Urothelium cell line (cell line): ENCODE results near the gene GPANK1.

ENCODE experiments used
- DNase-seq: peaks from one replicate; pipeline ENCODE4 v3.0.0; 2011; ENCODE audit warnings: low spot score, mixed read lengths
- FAIRE-seq: peaks from 2 replicates; lab custom pipeline; 2011; peaks lifted over from hg19 to GRCh38; lab: Jason Lieb, UNC

Gene GPANK1

DNA sequence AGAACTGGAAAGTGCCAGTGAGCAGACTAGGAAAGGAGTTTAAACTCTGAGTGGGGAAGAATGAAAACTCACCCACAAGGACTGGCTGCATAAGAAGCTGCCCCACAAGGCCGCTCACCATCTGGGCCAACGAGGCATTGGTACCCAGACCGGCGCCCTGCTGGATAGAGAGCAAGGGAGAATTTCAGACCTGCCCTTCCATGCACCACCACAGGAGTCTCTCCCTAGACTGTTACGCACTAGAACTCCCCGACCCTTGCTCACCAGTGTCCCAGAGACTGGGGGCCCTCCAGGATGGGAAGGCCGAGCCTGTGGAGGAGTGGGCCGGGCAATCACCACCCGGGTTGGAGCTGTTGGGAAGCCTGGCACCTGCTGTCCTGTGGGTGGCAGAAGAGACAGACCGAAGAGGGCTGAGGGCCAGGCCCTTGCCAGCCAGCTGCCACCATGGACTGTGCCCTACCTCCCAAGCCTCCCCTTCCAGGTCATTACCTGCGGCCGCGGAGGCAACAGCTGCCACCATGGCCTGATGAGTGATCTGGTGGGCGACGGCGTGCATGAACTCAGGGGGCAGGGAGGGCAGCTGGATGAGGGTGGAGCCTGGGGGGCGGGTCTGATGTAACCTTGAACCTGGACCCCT, 20.9 kb downstream of the GPANK1 start:
- no peak for DNase-seq
- FAIRE-seq: no peak

DNA sequence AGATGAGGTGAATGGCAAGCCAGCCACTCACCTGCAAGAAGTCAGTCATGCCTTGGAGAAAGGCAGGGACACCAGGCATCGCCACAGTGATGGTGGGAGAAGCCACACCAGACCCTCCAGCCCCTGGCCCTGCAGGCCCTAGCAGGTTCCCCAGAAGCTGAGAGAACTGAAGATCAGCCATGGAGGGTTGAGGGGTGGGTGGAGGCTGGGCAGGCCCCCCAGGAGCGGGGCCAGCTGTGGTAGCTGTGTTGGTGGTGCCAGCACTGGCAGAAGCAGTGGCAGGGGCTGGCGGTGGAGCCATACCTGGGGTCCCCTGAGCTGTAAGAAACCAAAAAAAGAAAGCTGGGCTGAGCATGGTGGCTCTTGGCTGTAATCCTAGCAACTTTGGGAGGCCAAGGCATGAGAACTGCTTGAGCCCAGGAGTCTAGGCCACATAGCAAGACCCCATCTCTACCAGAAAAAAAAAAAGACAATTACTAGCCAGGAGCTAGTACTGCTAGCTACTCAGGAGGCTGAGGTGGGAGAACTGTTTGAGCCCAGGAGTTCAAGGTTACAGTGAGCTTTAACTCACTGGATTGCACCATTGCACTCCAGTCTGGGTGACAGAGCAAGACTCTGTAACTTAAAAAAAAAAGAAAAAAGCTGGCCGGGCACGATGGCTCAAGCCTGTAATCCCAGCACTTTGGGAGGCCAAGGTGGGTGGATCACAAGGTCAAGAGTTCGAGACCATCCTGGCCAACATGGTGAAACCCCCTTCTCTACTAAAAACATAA, 21.8 kb downstream of the GPANK1 start:
- no peak for DNase-seq
- no peak for FAIRE-seq

DNA sequence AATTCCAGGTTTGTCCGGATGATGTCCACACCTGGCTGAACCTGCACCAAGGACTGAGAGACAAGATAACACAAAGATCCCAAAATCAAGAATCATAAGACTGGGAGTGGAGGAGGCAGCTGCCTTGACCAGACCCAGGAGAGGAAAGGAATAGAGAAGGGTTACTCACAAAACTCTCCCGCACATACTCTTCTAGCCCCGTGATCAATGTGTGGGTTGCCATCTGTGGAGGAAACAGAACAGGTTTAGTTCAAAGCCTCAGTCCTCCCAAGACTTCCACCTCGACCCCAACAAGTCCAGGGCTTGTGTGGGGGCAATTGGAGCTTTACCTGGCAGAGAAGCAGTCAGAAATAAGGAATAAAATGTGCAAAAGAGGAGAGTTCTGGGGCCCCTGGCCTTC, 23.4 kb downstream of the GPANK1 start:
- DNase-seq (no peak), FAIRE-seq (no peak)

DNA sequence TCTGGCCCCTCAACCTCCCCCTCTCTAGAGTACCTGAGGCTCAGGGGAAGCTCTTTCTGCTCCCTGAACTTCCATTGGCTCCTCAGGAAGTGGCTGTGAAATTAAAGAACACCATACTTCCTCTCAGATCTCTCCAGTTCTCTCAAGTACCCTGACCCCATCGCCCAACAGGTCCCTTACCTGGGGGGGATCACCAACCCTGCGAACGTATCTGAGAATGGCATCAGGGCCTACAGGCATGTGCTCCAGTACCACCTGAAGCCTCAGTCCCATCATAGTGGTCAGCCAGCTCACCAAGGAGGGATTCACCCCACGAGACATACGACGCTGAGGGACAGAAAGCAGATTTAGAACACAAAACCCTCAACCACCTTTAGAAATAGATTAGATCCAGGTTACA, 24.2 kb downstream of the GPANK1 start:
- no peak for DNase-seq
- no peak for FAIRE-seq

DNA sequence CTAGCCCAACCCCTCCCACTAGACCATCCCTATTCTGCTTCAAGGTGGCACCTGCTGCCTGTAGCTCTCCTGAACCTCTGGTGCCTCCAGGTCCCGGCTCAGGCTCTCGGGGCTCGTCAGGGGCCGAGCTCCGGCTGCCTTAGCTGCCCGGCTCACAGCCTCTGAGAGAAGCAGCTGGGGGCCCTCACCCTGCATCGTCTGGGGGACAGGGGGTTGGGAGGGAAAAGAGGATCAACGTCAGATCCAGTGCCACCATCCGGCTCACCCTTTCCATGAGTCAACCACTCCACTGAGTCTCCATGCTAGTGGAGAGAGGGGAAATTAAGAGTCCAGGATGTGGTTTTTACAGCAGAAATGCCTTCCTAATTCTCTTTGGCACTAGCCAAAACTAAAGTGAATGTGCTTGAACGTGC, 25.3 kb downstream of the GPANK1 start:
- FAIRE-seq: no peak
- DNase-seq: no peak

DNA sequence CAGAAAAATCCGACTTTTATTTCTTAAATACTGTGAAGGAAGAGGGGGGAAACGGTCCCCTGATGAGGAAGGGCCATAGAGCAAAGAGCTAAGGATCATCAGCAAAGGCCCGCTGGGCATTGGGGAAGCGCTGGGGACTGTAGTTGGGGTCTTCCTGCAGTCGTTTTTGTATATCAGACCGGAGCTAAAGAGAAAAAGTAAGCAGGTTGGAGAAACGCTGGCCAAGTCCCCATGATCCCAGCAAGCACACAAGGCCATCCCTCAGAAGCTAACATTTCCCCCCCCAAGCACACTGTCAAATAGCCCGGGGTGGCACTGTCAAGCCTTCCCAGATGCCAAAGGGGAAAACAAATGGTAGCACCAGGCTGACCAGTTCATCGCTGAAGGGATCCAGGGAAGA, 25.8 kb downstream of the GPANK1 start:
- FAIRE-seq (no peak), DNase-seq (no peak)

DNA sequence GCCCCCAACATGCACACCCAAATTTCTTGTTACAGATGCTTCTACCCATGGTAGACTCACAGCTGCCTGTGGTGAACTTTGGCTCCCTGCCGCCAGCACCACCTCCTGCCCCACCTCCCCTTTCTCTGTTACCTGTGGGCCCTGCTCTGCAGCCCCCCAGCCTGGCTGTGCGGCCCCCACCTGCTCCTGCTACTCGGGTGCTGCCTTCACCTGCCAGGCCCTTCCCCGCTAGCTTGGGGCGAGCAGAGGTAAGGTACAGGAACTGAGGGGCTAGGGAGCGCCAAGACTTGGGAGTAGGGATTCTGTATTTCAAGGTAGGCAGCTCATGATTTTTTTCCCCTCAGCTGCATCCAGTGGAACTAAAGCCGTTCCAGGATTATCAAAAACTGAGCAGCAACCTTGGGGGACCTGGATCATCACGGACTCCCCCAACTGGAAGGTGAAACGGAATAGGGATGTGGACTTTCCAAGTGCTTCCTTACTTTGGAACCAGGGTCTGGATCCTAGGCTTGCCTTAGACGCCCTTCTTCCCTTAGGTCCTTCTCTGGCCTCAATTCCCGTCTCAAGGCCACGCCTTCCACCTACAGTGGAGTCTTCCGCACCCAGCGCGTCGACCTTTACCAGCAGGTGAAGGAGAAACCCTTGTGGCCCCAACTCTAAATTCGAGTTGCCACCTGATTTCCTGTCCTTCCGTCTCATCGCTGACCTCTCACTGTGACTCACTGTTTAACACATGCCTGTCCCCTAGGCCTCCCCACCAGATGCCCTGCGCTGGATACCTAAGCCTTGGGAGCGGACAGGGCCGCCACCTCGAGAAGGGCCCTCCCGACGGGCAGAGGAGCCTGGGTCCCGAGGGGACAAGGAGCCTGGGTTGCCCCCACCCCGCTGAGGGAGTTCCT, 27.9 kb downstream of the GPANK1 start:
- no peak for DNase-seq
- no peak for FAIRE-seq

DNA sequence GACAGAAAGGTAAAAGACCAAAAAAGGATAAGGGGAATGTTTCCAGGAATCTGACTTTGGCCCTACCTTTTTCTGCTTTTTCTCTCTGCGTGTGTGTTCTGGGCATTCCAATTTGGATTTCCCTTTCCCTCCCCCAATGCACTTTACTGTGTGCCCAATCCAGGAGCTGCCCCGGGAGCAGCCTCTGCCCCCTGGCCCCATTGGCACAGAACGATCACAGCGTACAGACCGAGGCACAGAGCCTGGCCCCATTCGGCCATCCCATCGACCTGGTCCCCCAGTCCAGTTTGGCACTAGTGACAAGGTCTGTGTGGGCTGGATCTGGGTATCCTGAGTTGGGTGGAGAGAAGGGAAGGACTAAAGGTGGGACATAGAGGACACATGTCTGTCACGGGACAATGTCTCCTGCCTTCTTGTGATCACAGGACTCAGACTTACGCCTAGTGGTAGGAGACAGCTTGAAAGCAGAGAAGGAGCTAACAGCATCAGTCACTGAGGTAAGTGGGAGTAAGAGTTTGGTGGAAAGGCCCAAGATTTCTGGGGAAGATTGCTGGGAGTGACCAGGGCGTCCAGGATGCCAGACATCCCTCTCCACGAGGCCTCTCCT, 29.7 kb downstream of the GPANK1 start:
- DNase-seq (no peak), FAIRE-seq (no peak)

DNA sequence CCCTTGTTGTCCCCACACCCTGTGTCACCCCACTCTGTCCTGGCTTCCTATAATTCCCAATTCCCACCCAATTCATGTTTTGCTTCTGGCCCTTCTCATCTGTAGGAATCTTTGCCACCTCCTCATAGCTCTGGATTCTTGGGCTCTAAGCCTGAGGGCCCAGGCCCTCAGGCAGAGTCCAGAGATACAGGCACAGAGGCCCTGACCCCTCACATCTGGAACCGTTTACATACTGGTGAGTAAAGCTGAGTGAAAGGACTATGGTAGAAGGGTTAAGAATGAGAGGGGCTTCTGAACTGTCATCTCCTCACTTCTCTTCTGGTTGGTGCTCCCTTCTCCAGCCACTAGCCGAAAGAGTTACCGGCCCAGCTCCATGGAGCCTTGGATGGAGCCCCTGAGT, 30.7 kb downstream of the GPANK1 start:
- FAIRE-seq (no peak), DNase-seq (no peak)

DNA sequence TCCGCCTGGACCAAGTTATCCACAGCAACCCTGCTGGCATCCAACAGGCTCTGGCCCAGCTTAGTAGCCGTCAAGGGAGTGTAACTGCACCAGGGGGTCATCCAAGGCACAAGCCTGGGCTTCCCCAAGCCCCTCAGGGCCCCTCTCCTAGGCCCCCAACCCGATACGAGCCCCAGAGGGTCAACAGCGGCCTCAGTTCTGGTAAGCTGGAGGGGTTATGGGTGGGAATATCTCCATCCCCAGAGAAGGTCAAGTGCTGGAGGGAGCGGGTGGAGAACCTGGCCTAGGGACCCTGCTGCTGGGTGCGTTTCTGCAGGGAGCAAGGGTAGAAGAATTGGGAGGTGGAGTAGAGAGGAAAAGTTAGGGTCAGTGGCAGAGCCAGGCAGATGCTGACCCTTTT, 31.4 kb downstream of the GPANK1 start:
- DNase-seq (no peak), FAIRE-seq (no peak)

DNA sequence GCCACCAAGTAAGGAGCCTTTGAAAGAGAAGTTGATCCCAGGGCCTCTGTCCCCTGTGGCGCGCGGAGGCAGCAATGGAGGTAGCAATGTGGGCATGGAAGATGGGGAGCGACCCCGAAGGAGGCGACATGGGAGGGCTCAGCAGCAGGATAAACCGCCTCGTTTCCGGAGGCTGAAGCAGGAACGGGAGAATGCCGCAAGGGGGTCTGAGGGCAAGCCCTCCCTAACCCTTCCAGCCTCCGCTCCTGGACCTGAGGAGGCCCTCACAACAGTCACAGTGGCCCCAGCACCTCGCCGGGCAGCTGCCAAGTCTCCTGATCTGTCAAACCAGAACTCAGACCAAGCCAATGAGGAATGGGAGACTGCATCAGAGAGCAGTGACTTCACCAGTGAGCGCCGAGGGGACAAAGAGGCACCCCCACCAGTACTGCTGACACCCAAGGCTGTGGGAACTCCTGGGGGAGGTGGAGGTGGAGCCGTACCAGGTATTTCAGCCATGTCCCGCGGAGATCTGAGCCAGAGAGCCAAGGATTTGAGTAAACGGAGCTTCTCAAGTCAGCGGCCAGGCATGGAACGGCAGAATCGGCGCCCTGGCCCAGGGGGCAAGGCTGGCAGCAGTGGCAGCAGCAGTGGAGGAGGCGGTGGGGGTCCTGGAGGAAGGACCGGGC, 32.4 kb downstream of the GPANK1 start:
- FAIRE-seq (no peak), DNase-seq (no peak)

DNA sequence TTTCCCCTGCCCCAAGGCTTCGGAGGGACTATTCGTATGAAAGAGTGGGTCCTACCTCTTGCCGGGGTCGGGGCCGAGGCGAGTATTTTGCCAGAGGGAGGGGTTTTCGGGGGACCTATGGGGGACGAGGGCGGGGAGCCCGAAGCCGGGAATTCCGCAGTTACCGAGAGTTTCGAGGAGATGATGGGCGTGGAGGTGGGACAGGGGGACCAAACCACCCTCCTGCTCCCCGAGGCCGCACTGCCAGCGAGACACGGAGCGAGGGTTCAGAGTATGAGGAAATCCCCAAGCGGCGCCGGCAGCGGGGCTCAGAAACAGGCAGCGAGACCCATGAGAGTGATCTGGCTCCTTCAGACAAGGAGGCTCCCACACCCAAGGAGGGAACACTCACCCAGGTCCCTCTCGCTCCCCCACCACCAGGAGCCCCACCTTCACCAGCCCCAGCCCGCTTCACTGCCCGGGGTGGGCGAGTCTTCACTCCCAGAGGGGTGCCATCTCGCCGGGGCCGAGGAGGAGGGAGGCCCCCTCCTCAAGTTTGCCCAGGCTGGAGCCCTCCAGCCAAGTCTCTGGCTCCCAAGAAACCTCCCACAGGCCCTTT, 33.0 kb downstream of the GPANK1 start:
- FAIRE-seq (no peak), DNase-seq (no peak)

DNA sequence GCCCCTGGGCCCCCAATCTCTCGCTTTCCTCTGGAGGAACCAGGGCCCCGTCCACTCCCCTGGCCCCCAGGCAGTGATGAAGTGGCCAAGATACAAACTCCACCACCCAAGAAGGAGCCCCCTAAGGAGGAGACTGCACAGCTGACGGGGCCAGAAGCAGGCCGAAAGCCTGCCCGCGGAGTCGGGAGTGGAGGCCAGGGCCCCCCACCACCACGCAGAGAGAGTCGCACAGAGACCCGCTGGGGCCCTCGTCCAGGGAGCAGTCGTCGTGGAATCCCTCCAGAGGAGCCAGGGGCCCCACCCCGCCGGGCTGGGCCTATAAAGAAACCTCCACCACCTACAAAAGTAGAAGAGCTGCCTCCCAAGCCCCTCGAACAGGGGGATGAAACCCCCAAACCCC, 33.6 kb downstream of the GPANK1 start:
- FAIRE-seq (no peak), DNase-seq (no peak)

DNA sequence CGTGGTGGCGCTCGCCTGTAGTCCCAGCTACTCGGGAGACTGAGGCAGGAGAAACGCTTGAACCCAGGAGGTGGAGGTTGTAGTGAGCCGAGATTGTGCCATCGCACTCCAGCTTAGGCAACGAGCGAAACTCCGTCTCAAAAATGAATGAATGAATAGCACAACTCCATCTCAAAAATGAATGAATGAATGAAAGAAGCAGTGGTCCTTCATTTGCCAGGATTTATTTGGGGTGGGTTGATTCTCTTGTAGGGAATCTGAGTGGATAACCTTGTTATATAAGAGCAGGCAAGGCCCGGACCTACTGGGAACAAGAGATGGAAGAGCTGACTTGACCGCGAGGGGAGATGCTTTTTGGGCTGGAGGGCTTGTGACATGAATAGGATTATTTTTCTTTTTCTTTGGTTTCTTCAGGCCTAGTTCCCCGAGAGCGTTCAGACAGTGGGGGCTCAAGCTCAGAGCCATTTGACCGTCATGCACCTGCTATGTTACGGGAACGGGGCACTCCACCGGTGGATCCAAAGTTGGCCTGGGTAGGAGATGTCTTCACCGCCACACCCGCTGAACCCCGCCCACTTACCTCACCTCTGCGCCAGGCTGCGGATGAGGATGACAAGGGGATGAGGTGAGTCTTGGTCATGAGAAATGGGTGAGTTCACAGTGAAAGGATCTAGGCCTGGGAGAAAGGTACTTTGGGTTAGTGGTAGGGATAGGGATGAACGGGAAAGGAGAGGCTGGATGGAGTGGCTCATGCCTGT, 34.4 kb downstream of the GPANK1 start:
- FAIRE-seq (no peak), DNase-seq (no peak)

DNA sequence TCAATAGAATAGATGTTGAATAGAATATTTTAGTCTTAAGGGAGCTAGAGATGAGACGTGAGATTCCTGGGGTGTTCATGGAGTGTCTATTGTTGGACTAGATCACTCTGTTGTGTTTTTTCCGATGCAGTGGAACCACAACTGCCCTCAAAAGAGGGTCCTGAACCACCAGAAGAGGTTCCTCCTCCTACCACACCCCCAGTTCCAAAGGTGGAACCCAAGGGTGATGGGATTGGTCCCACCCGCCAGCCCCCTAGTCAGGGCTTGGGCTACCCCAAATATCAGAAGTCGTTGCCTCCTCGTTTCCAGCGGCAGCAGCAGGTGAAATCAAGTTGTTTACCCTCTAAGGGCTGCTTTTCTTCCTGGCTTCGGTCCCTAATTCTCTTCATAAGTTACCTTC, 35.8 kb downstream of the GPANK1 start:
- FAIRE-seq: no peak
- DNase-seq: no peak

DNA sequence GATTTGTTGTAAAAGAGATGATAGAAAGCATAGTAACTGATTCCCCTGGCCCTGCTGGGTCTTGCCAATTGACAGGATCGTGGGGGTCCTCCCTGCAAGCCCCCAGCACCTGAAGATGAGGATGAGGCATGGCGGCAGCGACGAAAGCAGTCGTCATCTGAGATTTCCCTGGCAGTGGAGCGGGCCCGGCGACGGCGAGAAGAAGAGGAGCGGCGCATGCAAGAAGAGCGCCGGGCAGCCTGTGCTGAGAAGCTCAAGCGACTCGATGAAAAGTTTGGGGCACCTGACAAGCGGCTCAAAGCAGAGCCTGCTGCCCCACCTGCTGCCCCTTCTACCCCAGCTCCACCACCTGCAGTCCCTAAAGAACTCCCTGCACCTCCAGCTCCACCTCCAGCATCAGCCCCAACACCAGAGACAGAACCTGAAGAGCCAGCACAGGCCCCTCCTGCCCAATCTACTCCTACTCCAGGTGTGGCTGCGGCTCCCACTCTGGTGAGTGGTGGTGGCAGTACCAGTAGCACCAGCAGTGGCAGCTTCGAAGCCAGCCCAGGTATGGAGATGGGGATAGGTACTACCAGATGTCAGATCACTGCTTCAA, 37.0 kb downstream of the GPANK1 start:
- FAIRE-seq (no peak), DNase-seq (no peak)

DNA sequence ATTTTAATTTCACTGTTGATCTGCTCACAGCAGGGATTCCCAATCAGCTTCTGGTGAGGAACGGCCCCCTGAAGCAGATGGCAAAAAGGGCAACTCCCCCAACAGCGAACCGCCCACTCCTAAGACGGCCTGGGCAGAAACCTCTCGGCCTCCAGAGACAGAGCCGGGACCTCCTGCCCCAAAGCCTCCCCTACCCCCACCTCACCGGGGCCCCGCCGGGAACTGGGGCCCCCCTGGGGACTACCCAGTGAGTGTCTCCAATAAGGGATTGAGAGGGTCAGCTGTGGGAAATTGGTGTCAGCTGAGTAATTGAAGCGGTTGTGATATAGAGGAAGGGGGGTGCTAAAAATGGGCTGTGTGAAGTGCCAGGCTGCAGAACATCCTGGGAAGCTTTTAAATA, 37.8 kb downstream of the GPANK1 start:
- FAIRE-seq (no peak), DNase-seq (no peak)

DNA sequence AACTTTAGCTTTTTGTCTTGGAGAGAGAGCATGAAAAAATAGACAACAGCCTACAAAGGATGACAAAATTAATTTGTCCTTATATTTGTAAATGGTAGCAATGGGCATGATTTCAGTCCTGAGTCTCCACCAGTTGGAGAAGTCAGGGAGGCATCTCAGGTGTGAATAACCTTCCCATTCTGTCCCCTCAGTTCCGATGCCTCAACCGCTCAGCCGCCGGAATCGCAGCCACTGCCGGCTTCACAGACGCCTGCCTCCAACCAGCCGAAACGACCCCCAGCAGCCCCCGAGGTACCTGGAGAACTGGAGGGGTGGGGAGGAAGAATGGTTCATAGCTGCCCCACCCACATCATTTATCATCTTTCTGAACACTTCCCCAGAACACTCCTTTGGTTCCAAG, 40.7 kb downstream of the GPANK1 start:
- DNase-seq: no peak
- FAIRE-seq: no peak

DNA sequence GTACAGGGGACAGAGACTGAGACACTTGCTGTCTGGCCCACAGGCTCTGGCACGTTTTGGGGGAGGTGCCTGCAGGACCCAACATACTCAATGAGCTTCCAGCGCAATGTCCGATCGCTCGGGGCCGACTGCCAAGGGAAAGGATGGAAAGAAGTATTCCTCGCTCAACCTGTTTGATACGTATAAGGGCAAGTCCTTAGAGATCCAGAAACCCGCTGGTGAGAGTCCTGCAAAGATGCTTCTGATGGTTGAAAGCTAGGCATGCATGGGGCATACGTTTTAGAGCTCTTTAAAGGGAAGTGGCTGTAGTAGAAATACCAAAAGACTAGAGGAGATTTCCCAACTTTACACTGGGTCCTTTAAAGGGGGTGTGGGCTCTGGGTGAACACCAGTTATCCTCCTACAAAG, 42.1 kb downstream of the GPANK1 start:
- FAIRE-seq (no peak), DNase-seq (no peak)
